NCI-H1930 (cell line): ENCODE results near the gene ZNF681.
"Not testable (repeated sequence)": the region's sequence is repeated elsewhere in the genome, so short reads cannot be mapped to it uniquely, and the experiment has no call there.

ENCODE experiments used
- DNase-seq, 2 experiments: peaks; one replicate each; lab custom pipeline; 2025; lab: John Stamatoyannopoulos, UW

Gene ZNF681

DNA sequence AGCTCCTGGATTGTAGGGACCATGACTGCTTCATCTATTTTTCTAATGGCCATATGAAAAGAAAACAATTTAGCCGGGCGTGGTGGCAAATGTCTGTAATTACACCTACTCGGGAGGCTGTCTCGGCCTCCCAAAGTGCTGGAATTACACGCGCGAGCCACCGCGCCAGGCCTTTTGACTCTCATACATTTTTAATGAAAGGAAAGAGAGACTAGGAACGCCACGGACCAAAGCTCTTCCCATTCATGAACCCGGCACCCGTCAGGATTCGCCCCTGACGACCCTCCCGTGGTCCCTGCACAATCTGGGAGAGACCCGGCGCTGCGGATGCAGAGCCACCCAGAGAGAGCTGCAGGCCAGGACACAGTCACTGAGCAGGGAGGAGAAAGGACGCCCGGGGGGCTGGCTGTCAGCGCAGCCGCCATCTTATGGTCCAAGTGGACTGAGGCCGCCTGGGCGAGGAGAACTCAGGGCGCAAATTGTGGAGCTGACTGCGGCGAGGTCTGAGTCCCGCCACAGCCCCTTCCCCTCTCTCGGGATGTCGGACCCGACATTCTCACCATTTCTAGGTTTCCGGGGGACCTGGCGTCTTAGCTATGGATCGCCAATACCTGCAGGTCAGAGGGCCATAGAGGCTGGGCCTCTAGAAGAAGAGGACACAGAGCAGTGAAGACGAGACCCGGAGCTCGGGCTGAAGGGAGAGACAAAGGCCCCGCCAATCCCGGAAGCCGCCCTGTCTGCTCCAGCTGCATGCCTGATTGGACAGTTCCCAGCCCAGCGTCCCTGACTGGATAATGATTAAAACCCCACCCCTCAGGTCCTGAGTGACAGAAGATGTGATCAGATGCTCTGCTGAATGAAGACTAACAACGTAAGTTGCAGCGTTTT, at the start of gene ZNF681:
ZNF681 (minus strand) TSS at position 705 of the 888 bp plus-strand sequence; CDS start at position 563, 142 bp downstream.
- DNase-seq = peak; percentile 60 to 73

DNA sequence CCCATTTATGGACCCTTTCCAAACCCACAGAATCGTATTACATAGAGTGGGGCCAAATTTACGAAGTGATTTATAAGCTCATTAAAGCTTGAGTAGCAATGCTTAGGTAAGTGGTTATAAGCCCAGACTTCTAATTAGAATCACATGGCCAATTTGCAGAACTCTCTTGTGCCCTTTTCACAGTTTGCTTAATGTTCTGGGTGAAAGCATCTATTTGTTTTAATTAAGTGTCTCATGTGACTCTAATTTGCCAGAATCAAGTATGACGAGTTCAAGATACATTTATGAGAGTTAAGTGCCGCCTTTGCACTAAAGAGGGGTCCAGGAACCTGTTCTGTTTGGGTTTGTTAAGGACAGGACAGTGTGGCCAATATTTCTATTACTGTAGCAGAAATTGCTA, 46.0 kb upstream of the ZNF681 start:
- no peak for DNase-seq

DNA sequence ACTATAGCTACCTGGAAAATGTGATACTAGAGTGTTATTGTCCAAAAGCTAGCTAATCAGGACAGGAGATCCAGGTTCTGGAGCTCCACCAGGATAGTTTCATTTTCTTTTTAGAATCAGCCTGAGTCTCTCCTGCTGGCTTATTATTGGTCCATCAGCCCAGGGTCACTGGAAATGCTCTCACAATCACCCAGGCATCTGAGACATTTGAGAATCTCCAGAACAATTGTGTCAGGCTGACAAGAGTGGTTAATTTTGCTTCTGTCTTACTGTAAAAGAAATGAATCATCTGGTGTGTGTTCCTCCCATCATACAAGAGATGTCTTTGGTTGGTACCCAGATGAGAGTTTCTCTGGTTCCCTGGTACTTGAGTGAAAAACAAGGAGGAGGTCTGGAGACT, 43.6 kb upstream of the ZNF681 start:
- no peak for DNase-seq

DNA sequence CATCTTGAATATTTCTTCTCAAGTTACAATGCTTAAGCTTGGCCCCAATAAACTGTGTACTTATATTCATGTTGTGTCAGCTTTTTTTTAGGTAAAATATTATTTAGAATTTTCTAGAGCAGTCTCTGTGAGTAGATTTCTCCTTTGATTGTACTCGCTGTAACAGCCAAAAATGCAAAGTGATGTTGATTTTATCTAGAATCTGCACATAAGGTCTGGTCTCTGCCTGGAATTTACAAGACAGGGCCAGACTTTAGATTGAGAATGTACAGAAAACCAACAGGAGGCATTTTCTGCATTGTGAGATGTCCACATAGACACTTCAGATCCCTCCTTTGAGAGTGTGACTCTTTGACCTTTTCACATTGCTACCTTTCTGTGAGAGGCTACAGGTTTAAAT, 43.1 kb upstream of the ZNF681 start:
- DNase-seq = no peak

DNA sequence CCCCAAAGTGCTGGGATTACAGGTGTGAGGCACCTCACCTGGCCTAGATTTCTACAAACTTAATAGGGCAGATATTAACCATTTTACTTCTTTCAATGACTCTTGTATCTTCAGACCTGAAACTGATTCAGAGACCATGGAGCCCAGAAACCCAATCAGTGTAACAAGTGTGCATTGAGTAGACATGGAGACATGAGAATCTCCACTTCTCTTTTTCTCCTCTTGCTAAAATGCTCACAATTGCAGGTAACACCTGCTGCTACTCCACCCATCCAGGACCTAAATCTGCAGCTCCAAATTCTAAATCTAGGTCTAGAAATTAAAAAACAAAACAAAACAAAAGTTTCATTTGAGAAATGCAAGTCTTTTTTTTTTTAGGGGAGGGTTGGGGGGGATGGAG, 42.2 kb upstream of the ZNF681 start:
- no peak for DNase-seq

DNA sequence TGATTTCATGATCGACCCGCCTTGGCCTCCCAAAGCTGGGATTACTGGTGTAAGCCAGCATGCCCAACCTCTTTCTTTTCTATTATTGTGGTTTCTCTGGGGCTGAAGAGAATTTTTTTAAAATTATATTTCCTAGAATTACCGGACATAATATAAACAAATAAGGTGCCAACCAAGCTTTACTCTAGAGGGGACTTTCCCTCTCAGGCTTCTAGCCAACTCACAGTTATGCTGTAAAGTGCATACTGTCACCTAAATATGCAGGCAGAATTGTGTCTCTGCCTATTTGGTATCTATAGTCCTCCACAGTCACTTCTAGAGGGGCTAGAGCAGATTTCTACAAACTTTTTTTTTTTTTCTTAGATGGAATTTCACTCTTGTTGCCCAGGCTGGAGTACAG, 41.6 kb upstream of the ZNF681 start:
- DNase-seq = no peak

DNA sequence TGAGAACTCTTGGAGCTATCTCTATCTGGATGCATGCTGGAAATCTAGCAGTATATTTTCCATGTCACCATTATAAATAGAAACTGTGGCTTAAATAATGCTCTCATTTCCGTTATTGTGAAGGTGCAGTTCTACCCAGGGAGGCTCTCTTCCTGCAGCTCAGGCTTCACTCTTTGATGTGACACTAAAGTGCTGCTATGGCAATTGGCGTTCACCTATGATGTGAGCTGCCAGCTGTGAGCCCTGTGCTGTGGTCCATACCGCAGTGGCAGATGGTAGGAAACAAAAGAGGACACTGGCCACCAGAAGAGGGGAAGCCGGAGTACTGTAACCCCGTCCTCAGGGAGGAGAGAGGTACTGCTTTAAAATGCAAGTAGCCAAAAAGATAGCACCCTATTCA, 40.6 kb upstream of the ZNF681 start:
- DNase-seq = no peak

DNA sequence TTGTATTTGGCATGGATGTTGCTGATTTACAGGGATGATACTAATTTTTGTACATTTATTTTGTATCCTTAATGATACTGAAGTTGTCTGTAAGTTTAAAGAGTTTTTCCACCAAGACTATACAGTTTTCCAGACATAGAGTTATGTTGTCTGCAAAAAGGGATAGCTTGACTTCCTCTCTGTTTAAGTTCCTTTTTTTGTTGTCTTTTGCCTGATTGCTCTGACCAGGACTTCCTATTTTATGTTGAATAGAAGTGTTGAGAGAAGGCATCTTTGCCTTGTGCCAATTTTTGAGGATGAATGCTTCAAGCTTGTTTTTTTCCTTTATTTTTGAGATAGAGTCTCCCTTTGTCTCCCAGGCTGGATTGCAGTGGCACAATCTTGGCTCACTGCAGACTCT, 36.8 kb upstream of the ZNF681 start:
- DNase-seq = no peak

DNA sequence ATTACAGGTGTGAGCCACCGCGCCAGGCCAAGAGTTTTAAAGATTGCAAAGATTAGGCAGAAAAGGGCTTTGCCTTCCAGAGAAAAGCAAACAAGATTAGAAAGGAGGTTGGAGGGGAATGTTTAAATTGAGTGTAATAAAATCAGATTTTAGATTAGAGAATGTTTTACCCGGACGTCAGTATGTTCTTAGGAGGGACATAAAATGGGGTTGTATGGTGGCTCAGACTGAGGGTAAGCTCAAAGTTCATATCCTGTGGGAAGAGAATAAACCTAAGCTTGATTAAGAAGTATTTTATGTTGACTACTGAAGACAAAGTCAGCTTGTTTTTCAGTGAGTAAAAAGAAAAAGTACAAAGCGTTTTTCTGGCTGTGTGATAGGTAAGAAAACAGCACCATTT, 34.1 kb upstream of the ZNF681 start:
- no peak for DNase-seq

DNA sequence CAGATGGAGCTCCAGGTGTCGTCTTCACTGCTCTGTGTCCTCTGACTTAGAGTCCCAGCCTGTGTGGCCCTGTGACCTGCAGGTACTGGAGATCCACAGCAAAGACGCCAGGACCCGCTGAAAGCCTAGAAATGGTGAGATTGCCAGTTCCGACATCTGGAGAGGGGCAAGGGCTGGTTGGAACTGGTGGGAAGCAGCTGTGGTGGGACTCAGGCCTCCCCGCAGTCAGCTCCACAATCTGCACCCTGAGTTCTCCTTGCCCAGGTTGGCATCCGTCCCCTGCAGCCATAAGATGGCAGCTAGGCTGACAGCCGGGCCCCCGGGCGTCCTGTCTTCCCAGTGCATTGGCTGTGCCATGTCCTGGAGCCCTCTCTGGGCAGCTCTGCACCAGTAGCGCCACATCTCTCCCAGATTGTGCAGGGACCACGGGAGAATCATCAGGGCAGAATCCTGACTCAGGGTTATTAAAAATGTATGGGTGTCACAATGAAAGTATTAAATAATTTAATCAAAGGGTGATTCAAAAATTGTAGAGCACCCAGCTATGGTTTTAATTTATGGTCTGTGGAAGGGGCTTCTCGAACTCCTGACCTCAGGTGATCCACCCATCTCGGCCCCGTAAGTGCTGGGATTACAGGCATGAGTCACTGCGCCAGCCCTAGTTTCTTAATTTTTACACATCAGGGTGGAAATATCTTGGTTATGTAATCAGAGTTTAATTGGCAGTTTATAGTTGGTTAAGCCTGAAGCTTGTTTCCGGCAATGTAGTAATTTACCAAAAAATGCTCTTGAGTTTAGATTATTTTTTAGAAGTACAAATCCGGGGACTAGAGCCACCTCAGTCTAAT, 32.2 kb upstream of the ZNF681 start:
- DNase-seq = no peak

DNA sequence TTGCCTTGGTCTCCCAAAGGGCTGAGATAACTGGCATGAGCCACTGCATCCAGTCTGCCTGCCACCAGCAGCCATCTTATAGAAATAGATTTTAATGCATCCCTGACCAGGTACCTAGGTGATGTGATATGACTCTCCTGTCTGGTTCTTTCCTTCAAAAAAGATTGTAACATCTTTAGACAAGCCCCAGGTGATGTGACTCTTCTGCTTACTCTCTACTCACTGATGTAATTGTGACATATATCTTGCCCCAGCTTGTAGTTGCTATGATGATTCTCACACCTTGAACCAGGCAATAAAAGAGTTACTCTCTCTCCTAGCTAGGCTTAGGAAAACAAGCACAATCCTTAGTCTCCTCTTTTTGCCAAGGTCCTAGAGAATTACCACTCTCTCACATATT, 30.6 kb upstream of the ZNF681 start:
- no peak for DNase-seq

DNA sequence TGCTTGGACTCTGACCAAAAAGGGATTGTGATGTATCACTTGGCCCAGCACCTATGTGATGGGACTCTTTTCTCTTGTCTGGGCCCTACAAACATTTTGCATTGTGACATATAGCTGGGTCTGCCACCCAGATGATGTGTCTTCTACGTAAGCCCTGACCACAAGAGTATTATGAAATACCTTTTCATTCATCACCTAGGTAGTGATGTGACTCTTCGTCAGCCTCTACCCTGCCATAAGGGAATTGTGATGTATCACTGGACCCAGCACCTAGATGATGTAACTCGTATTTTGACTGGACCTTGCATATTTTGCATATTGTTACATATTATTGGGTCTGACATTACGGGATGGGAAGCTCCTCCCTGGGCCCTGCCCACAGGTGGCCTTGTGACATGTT, 29.7 kb upstream of the ZNF681 start:
- no peak for DNase-seq

DNA sequence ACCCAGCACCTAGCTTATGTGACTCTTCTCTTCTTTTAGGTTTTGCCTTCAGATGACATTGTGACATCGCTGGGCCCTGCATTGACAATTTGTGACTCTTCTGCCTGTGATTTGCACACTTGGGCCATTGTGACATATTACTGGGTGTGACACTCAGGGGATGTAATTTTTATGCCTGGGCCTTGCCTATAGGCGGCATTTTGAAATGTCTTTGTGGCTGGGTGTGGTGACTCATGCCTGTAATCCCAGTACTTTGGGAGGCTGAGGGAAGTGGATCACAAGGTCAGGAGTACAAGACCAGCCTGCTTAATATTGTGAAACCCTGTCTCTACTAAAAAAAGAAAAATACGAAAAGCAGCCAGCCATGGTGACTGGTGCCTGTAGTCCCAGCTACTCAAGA, 28.4 kb upstream of the ZNF681 start:
- DNase-seq = no peak

DNA sequence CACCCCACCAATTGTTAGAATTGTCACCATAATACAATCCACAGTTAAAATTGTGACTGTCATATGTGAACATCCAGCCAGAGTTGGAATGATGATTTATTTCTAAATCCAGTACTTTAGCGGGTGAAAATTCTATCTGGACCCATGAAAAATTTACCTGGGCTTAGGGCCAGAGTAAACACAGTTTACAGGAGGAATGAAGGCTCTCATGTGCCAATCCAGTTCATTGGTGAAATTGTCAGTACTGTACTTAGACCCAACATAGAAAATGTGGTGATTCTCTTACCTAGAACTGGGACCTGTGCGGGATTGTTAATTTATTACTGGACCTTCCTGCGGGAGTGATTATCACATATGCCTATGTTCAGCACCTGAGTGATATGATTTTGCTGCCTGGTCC, 27.3 kb upstream of the ZNF681 start:
- DNase-seq = no peak

DNA sequence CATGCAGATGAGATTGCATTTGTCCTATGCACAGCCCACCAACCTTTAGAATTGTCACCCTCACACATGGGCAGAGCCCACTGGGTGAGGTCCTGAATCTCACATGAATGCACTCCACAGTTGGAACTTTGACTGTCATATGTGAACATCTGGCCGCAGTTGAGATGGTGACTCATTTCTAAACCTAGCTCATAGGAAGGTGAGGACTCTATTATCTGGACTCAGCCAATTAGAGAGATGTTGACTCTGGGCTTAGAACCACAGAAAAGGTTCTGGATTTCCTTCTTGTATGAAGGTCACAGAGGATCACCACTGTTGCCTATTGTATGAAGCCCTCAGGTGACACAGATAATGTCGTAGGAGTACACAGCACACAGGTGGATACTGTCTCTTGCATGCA, 25.6 kb upstream of the ZNF681 start:
- DNase-seq = no peak

DNA sequence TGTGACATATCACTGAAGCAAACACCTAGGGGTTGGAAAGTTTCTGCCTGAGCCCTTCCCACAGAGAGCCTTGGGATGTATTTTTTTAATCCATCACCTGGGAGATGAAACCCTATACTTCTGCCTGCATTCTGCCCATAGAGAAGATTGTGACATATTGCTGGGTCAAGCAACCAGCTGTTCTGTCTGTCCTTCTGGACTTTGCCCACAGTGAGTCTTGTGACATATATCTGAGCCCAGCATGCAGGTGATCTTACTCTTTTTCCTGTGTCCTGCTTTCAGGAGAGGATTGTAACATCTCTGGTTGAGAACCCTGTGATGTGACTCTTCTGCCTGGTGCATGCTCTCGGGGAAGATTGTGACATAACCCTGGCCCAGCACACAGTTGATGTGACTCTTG, 24.9 kb upstream of the ZNF681 start:
- DNase-seq = no peak

DNA sequence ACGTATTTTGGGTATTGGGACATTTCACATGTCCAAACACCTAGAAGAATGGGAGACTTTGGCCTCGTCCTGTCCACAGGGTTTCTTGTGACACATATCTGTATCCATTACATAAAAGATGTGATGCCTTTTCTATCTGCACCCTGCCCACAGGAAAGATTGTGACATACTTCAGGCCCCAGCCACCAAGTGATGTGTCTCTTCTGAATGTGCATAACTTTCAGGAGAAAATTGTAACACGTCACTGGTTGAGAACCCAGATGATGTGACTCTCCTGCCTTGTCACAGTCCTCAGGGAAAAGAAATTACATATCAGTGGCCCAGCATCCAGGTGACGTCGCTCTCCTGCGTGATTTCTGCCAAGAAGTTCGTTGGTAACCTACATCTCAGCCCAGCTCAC, 21.0 kb upstream of the ZNF681 start:
- DNase-seq = no peak

DNA sequence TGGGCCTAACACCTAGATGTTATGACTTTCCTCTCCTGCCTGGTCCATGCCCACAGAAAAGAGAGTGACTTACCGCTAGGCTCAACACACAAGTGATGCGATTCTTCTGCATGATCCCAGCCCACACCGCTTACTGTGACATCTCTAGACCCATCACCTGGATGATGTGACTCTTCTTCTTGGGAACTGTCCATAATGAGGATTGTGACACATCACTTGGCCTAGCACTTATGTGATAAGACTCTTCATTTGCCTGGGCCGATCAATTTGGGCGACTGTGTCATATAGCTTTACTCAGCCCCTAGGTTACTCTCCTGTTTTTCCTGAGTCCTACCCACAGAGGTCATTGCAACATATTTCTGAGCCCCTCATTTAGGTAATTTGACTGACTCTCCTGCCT, 19.9 kb upstream of the ZNF681 start:
- no peak for DNase-seq

DNA sequence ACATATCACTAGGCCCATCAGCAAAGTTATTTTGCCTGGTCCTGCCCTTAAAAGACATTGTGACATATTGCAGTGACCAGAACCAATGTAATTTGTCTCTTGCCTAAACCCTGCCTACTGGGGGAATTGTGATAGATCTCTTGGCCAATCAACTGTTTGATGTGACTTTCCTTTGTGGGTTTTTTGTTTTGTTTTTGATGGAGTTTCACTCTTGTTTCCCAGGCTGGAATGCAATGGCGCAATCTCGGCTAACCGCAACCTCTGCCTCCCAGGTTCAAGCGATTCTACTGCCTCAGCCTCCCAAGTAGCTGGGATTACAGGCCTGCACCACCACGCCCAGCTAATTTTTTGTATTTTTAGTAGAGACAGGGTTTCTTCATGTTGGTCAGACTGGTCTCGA, 19.3 kb upstream of the ZNF681 start:
- DNase-seq = not testable (repeated sequence)

DNA sequence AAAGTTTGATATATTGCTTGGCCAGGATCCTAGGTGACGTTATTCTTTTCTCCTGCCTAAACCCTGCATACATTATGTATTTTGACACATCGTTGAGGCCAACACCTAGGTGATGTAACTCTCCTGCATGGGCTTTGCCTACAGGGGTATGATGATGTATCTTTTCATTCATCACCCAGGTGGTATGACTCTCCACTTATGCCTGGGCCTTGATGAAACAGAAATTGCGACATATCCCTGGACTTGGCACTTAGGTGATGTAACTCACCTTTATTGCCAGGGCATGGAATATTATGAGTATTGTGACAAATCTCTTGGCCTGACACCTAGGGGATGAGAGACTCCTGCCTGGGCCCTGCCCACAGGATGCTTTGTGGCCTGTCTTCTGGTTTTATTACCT, 18.5 kb upstream of the ZNF681 start:
- DNase-seq = no peak

DNA sequence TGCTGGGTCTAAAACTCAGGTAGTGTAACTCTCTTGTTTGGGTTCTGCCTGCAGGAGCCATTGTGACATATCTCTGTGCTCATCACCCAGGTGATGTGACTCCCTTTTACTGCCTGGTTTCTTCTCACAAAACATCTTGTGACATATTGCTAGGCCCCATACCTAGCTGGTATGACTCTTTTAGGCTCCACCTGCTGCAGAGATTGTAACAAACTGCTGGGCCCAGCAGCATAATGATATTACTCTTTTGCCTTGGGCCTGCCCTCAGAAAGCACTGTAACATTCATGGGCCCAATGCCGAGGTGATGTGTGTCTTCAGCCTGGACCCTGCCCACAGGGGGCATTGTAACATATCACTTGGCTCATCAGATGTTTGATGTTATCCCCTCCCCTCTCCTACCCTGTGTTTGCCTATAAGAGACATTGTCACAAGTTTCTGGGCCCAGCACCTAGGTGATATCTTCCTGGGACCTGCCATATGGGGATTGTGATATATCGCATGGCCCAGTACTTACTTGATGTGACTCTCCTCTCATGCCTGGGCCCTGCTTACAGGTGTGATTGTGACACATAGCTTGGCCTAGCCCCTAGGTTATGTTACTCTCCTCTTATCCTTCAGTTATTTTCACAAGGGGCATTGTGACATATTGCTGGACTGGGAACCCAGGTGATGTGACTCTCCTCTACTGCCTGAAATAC, 18.0 kb upstream of the ZNF681 start:
- DNase-seq = no peak

DNA sequence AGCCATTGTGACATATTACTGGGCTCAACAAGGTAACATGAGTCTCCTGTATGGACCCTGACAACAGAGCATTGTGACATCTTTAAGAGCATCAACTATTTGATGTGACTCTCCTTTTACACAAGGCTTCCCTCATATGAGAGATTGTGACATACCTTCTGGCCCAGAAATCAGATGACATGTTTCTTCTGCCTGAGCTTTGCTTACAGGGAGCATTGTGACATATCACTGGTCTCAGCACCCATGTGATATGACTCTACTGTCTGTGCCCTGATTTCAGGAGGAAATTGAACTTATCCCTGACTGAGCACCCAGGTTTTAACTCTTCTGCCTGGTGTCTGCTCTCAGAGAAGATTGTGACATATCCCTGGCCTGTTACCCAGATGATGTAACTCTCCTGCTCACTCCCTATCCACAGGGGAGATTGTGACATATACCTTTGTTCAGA, 15.9 kb upstream of the ZNF681 start:
- DNase-seq = no peak

DNA sequence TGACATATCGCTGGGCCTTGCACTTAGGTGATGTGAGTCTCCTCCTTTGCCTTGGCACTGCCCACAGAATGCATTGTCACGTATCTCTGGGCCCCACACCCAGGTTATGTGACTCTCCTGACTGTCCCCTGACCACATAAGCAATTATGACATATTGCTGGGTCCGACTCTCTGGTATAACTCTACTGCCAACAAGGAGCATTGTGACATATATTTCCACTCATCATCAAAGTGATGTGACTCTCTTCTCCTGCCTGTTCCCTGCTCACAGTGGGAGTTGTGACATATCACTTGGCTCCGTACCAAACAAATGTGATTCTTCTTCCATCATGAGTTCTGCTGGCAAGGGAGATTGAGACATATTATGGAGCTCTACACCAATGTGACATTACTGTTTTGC, 15.4 kb upstream of the ZNF681 start:
- no peak for DNase-seq
